Fibroblast of lung (primary cell): Measurements from ENCODE around the gene ABCA4.

Source experiments
- CTCF ChIP-seq, 2 donors: IDR thresholded peaks in 1 of 2; conservative IDR thresholded peaks in 1 of 2; 1 replicate in 1 of 2; 2 replicates in 1 of 2; pipeline ENCODE4 v1.5.1; 2011 to 2012; ENCODE audit warnings: low read length in 2 of 2, control low read depth in 1 of 2, inconsistent platforms in 1 of 2, low read depth in 1 of 2, mild to moderate bottlenecking in 1 of 2
- EZH2 ChIP-seq: IDR thresholded peaks from 2 replicates; pipeline ENCODE4 v1.5.1; 2012; ENCODE audit warnings: low read length, control low read depth, mild to moderate bottlenecking; ENCODE audit errors: missing control alignments

GRCh38 chr1:94126651-94127050, 5.7 kb upstream of the ABCA4 start:
- TF ChIP-seq CTCF (conservative IDR thresholded peaks at IDR 0.05 in 1 of 2, IDR thresholded peaks at IDR 0.05 in 1 of 2; ENCODE audit: low read depth in 1 of 2, low read length in 2 of 2) = no peak
- TF ChIP-seq EZH2 = no peak
